ENCODE results near the gene AGAP1.

AGAP1 gene

DNA sequence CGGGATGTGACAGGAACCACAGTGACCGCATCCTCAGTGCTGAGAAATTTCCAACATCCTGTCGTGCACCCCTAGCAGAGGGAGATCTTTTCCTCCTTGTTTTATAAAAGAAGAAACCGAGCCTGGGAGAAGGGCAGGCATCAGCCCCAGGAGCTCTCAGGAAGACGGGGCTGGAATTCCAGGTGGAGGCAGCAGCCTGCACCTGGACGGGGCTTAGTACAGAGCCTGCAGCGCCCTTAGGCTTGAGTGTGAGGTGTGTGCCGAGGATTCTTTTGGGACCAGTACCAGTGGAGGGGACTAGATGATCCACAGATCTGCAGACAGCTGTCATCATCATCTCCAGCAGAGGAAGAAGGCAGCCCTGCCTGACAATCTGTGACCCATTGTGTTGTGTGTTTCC lies 525.6 kb downstream of the AGAP1 start:
- no peak for DNase-seq

DNA sequence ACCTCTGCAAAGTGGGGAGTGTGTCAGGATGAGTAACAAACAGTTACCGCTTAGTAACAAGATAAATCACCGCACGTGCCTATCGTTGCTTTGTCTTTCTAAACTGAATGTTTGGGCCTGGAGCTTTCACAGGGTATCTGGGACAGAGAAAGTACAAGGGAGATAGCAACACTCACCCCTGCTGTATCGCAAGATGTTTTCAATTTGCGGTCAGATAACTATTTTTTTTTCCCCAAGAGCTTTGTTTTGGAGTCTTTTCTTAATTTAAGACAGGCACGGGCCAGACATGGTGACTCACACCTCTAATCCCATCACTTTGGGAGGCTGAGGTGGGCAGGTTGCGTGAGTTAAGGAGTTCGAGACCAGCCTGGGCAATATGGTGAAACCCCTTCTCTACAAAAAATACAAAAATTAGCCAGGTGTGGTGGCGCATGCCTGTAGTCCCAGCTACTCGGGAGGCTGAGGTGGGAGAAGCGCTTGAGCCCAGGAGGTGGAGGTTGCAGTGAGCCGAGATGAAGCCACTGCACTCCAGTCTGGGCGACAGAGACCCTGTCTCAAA lies 527.7 kb downstream of the AGAP1 start:
- DNase-seq, result no peak

DNA sequence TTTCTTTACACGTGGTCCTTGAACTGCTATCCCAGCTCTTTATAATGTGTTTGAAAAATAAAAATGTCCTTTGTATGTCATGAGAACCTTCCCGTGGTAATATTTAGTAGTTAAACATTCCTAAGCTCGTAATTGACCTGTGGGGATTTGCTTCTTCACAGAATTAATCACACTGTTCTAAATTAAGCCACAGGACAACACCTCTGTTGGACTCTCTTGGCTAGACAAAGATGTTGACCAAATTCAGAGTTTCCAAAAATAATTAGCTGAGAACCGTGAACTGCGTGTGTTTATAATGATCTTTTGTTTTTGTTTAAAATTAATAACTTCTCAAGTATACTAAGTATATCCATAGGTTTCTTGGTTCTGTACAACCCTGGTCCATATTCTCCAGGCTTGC lies 528.3 kb downstream of the AGAP1 start:
- DNase-seq, result no peak

- DNase-seq, result no peak
Observed at GRCh38 chr2:236025892-236026291, 532.0 kb downstream of the AGAP1 start.

GRCh38 chr2:236026841-236027240 lies 533.0 kb downstream of the AGAP1 start:
- no peak for DNase-seq

DNA sequence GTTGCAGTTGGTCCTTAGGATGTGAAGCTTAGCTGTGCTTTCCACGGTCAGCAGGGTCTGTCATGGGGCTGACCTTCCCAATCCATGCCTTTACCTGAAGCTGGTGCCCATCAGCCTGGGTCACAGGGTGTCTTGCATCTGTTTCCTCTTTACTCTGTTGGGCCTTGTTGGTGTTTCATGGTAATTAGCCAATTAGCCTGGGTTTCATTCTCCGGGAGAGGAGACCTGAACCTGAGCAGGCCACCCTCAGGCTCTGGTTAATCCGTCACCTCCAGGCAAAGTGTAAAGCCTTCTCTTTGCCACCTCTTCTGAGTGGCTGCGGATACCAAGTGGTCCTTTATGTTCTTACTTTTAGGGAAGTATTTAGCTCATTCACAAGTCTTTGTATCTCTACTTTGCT lies 534.2 kb downstream of the AGAP1 start:
- DNase-seq, result no peak

DNA sequence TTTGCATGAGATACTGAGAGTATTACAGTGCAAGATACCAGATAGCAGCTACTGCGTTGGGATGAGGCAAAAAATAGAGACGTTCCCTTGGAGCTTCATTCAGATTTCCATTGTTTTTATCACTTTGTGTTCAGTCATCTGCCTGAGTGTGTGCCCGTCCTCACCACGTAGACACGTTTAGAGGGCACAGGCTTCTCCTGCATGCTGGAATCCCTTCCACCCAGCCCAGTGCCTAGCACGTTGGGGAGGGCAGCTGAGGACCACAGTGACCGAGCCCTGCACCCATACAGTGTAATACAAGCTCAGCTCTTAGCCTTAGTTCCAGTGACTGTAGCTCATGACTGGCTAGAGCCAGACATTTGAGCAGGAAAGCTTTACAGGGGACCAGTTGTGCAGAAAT lies 539.6 kb downstream of the AGAP1 start:
- DNase-seq, result no peak

DNA sequence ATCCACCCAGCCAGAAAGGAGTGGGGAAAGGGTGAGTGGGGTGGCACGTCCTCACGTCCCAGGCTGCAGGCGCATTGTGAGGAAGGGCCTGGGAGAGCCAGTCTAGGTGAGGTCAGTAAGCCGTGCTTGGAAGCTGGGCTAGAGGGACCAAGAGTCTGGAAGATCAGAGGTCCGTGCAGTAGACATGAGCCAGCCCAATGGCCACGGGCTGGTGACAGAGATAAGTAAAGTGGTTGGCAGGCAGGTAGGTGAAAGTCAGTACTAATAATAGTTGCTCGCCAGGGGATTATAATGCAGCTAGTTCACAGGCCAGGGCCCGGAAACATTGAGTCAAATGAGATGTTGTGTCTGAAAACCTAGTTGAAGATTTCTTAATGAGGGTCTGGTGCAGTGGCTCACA lies 541.1 kb downstream of the AGAP1 start:
- DNase-seq, result no peak

DNA sequence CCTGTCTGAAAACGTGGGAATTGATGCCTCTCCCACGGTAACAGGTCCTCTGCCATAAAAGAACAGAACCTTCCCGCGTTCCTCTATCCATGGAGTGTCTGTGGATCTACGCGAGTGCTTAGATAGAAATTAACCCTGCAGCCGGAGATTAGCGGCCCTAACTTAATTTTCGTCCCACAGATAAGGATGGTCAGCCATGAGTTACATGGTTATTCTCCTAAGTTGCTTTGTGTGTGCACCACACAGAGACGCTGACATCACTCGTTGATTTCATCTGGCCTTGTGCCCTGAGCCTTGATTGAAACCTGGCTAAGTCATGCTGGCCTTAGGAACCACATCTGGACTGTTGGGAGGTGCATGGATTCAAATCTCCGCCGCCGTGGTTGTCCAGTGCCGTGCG lies 542.2 kb downstream of the AGAP1 start:
- DNase-seq, result no peak

DNA sequence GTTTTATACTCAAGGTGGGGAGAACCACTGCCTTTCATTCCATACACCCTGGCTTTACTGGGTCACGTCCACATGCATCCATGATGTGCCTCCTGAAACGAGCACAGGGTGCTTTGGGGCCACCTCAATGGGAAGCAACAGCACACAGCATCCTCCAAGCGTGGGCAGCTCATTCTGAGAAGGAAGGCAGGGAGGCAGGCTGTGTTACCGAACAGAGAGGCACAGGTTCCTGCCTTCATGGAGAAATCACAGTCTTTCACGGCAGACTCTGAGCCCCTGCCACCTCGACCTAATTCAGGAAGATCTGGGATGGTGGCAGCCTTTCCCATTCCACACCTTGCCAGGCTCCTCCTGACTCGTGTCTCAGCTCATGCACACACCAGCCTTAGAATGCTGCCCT lies 544.3 kb downstream of the AGAP1 start:
- DNase-seq, result no peak

- DNase-seq, result no peak
Observed at GRCh38 chr2:236040600-236041328, 546.9 kb downstream of the AGAP1 start.

DNA sequence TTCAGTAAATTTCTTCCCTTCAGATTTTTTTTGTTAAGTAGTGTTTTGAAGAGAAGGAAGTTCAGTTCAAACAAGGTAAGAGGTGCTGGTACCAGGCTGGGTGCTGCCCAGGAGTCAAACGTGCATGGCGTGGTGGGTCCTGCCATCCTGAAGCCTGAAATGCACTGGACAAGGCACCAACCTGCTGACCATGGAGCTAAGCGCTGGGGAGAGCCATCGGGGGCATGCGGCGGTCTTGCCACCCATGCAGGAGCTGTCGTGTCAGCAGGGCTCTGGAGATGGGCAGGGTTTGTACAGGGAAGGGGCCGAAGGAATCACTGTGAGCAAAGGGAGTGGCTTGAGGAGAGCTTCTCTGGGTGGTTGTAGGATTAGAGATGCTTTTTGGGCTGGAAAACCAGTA lies 547.8 kb downstream of the AGAP1 start:
- DNase-seq, result no peak

DNA sequence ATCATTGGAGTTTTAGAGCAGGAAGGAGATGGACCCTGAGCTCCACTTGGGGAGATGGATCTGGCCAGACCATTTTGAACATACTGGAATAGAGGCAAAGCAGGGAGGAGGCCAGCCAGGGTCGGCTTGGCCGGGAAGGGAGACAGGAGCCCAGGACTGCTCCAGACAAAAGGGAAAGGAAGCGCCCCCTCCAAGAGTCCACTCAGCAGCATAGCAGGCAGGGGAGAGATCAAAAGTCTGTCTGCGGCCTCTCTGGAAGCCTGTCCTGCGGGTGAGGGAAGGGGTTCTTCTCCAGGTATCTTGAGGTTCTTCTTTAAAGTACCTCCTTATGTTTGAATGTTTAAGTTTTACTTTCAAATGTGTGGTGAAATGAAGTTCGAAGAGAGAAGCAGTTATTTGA lies 548.2 kb downstream of the AGAP1 start:
- no peak for DNase-seq

GRCh38 chr2:236044191-236044590 lies 550.3 kb downstream of the AGAP1 start:
- no peak for DNase-seq

GRCh38 chr2:236045251-236046235 lies 551.7 kb downstream of the AGAP1 start:
- DNase-seq, result no peak

DNA sequence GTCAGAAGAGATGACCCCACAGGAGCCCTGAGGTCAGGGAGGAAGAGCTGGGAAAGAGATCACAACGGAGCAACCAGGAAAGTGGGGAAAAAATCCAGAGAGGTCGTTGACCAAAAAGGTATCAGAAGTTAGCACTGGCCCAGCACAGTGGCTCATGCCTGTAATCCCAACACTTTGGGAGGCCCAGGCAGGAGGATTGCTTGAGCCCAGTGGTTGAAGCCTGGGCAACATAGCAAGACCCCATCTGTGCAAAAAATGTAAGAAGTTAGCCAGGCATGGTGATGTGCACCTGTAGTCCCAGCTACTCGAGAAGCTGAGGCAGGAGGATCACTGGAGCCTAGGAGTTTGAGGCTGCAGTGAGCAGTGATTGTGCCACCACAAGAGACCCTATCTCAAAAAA lies 552.9 kb downstream of the AGAP1 start:
- no peak for DNase-seq

GRCh38 chr2:236047176-236047575 lies 553.3 kb downstream of the AGAP1 start:
- DNase-seq, result no peak

- DNase-seq, result no peak
Observed at GRCh38 chr2:236047886-236048540, 554.2 kb downstream of the AGAP1 start.

GRCh38 chr2:236049981-236050380 lies 556.1 kb downstream of the AGAP1 start:
- no peak for DNase-seq

DNA sequence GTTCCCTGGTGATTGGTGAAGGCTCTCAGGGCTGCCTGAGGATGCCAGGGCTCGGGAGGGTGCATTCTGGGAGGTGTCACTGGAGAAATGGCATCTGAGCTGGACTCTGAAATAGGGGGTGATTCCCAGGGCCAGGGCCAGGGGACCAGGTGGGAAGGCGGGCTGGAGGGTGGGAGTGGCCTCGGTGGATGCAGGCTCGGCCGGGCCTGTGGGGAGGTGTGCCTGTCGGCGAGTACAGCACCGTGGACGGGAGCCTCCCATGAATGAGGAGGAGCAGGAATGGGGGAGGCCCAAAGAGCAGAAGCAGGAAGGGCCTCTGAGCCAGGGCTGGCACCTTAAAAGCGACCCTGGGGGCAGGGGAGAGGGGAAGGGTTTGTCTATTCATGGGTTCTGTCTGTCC lies 557.5 kb downstream of the AGAP1 start:
- no peak for DNase-seq

DNA sequence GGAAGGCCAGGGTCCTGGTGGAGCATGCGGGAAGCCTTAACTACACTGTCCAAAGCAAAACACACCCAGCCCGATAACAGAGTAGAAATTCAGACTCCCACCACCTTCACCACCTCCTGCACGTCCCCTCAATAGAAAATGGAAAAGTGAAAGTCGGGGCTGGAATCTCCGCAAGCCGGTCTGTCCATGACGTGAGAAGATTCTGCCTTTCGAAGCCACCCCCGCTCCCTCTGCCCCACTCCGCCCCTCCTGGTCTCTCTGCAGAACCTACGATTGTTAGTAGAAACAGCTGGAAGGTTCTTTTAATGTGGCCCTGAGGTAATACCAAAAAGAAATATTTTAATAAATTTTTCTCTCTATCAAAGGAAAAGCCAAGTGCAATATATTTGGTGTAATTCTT lies 558.0 kb downstream of the AGAP1 start:
- DNase-seq, result no peak

GRCh38 chr2:236052206-236052605 lies 558.4 kb downstream of the AGAP1 start:
- no peak for DNase-seq
